ENCODE results near the gene JAGN1. TPM values are rescaled to one million over a fixed set of nuclear protein-coding genes. Genes with fewer than 3 reads are reported as not detected.

JAGN1 gene
- polyA plus RNA-seq, 1 donor (not counting 4 experiments of a cell fraction or from before 2014, with no cell fraction given), result 48.0 TPM

- Histone ChIP-seq H3K4me1 (ENCODE audit: control insufficient read depth, extremely low read depth, insufficient read depth, low read length) (peaks cover 17% of the 10 kb centered on the region), H3K9me3 (ENCODE audit: control insufficient read depth, low read depth, low read length) (no peaks in the 10 kb centered on the region), H3K79me2 (ENCODE audit: control insufficient read depth, insufficient read depth, low read length) (peaks cover 4% of the 10 kb centered on the region), H3K27ac (ENCODE audit: control insufficient read depth, insufficient read depth, low read length) (no peak overlapping the region), H3K9ac (ENCODE audit: control insufficient read depth, extremely low read depth, insufficient read depth, low read length) (no peak overlapping the region), H3K4me2 (ENCODE audit: control insufficient read depth, extremely low read depth, insufficient read depth, low read depth, low read length) (no peak overlapping the region), H3K27me3 (ENCODE audit: control insufficient read depth, extremely low read depth, insufficient read depth, low read length) (no peaks in the 10 kb centered on the region), H3K36me3 (ENCODE audit: control insufficient read depth in 2 of 2, extremely low read depth in 1 of 2, insufficient read depth in 2 of 2, low read length in 2 of 2) (peaks cover 4 to 13% of the 10 kb centered on the region in 2 experiments), H3K4me3 (ENCODE audit: control insufficient read depth in 2 of 3, extremely low read depth in 1 of 3, insufficient read depth in 2 of 3, low read depth in 1 of 3, low read length in 3 of 3) (no peak overlapping the region), H3K9me1 (ENCODE audit: control insufficient read depth, extremely low read depth, insufficient read depth, low read length) (no peaks in the 10 kb centered on the region), H4K20me1 (ENCODE audit: control insufficient read depth, extremely low read depth, insufficient read depth, low read length) (no peaks in the 10 kb centered on the region), H2AFZ (ENCODE audit: control insufficient read depth, low read length) (no peak overlapping the region)
- TF ChIP-seq CTCF (optimal IDR thresholded peaks at IDR 0.05 in 1 of 3, IDR thresholded peaks at IDR 0.05 in 1 of 3, conservative IDR thresholded peaks at IDR 0.05 in 1 of 3; ENCODE audit: extremely low read depth in 1 of 3, insufficient read depth in 2 of 3, low read length in 3 of 3) (no peak), EZH2 (IDR thresholded peaks at IDR 0.05; ENCODE audit: low read length) (no peak)
- FAIRE-seq, result no peak
- dilution Hi-C loops (cut with MboI; ENCODE audit: extremely low pct_ligation_motif_present, low sequenced_read_pairs), result no loop called here
- DNase-seq (ENCODE audit: low read depth, low spot score), result no peak
Observed at GRCh38 chr3:9935966-9936510, 45.6 kb downstream of the JAGN1 start.

DNA sequence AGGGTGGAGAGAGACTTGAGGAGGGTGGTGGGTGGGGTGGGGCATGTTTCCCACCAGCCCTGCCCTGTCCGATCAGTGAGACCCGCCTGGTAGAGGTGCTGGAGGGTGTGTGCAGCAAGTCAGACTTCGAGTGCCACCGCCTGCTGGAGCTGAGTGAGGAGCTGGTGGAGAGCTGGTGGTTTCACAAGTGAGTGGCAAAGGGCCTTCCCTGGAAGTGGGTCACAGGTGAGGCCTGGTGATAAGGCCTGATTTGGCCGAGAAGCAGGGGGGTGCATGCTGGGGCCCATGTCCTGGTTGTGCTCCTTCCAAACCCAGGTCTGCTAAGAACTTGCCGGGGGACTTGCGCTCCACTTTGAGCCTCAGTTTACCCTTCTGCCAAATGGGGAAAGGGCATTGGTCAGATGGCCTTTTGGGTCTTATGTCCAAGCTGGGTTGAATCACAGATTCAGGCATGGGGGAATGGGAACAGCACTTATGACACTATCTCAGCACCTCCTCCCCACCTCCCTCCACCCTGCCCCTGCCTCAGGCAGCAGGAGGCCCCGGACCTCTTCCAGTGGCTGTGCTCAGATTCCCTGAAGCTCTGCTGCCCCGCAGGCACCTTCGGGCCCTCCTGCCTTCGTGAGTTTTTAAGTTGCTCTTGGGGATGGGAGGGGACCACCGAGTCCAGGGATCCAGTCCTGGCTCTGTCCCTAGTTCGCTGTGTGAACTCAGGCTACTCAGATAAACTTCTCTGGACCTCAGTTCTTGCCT is 47.3 kb downstream of the JAGN1 start:
- Histone ChIP-seq H3K4me3 (ENCODE audit: control insufficient read depth in 2 of 3, extremely low read depth in 1 of 3, insufficient read depth in 2 of 3, low read depth in 1 of 3, low read length in 3 of 3) (no peak overlapping the region), H4K20me1 (ENCODE audit: control insufficient read depth, extremely low read depth, insufficient read depth, low read length) (no peaks in the 10 kb centered on the region), H3K27me3 (ENCODE audit: control insufficient read depth, extremely low read depth, insufficient read depth, low read length) (no peaks in the 10 kb centered on the region), H3K9me1 (ENCODE audit: control insufficient read depth, extremely low read depth, insufficient read depth, low read length) (no peaks in the 10 kb centered on the region), H3K4me1 (ENCODE audit: control insufficient read depth, extremely low read depth, insufficient read depth, low read length) (peaks cover 13% of the 10 kb centered on the region), H3K79me2 (ENCODE audit: control insufficient read depth, insufficient read depth, low read length) (peaks cover 4% of the 10 kb centered on the region), H3K9ac (ENCODE audit: control insufficient read depth, extremely low read depth, insufficient read depth, low read length) (no peak overlapping the region), H3K4me2 (ENCODE audit: control insufficient read depth, extremely low read depth, insufficient read depth, low read depth, low read length) (no peak overlapping the region), H3K9me3 (ENCODE audit: control insufficient read depth, low read depth, low read length) (no peaks in the 10 kb centered on the region), H2AFZ (ENCODE audit: control insufficient read depth, low read length) (no peak overlapping the region), H3K36me3 (ENCODE audit: control insufficient read depth in 2 of 2, extremely low read depth in 1 of 2, insufficient read depth in 2 of 2, low read length in 2 of 2) (peaks cover 4 to 13% of the 10 kb centered on the region in 2 experiments), H3K27ac (ENCODE audit: control insufficient read depth, insufficient read depth, low read length) (no peak overlapping the region)
- no peak for DNase-seq (ENCODE audit: low read depth, low spot score)
- no peak for FAIRE-seq
- dilution Hi-C loops (cut with MboI; ENCODE audit: extremely low pct_ligation_motif_present, low sequenced_read_pairs), result no loop called here
- TF ChIP-seq EZH2 (IDR thresholded peaks at IDR 0.05; ENCODE audit: low read length) (no peak), CTCF (optimal IDR thresholded peaks at IDR 0.05 in 1 of 3, IDR thresholded peaks at IDR 0.05 in 1 of 3, conservative IDR thresholded peaks at IDR 0.05 in 1 of 3; ENCODE audit: extremely low read depth in 1 of 3, insufficient read depth in 2 of 3, low read length in 3 of 3) (no peak)

Data from keratinocyte (primary cell).